GM23338 (cell line): ENCODE data around the gene INPP5D. TPM values are rescaled to one million over a fixed set of nuclear protein-coding genes. Genes with fewer than 3 reads are reported as not detected.
A peak's percentile ranks its signal among the peaks of the same experiment; 100 is the strongest.

ENCODE experiments used
- ATAC-seq: fragments of 200-7000 bp; cut with Tn5 transposase; 3 replicates; pipeline ENCODE4 v1.9.1; 2020
- DNase-seq: peaks from one replicate; pipeline ENCODE4 v3.0.0-alpha.2; 2015; ENCODE audit warnings: low spot score
- H2AFZ ChIP-seq: fragments of 200-600 bp; sonication (generic); 2 replicates; pipeline ENCODE4 v1.8.0; 2016; ENCODE audit warnings: antibody characterized with exemption, mild to moderate bottlenecking, moderate library complexity
- H3F3A ChIP-seq: fragments of 200-600 bp; sonication (generic); replicated peaks from 2 replicates; pipeline ENCODE4 v1.8.0; 2017; ENCODE audit warnings: antibody characterized with exemption, mixed run types, low read depth
- H3K27ac ChIP-seq: fragments of 200-600 bp; sonication (generic); 2 replicates; pipeline ENCODE4 v1.6.1; 2016; ENCODE audit warnings: low read depth
- H3K27me3 ChIP-seq: fragments of 200-600 bp; sonication (generic); 2 replicates; pipeline ENCODE4 v1.8.0; 2016; ENCODE audit warnings: mild to moderate bottlenecking, mixed run types, moderate library complexity; ENCODE audit not compliant: insufficient read depth
- H3K36me3 ChIP-seq: fragments of 200-600 bp; sonication (generic); 2 replicates; pipeline ENCODE4 v1.8.0; 2016; ENCODE audit warnings: mild to moderate bottlenecking; ENCODE audit not compliant: insufficient read depth
- H3K4me1 ChIP-seq: fragments of 200-600 bp; sonication (generic); 2 replicates; pipeline ENCODE4 v1.8.0; 2016; ENCODE audit warnings: mild to moderate bottlenecking, moderate library complexity; ENCODE audit not compliant: insufficient read depth
- H3K4me2 ChIP-seq: fragments of 200-600 bp; sonication (generic); 2 replicates; pipeline ENCODE4 v1.7.1; 2017; ENCODE audit warnings: mixed run types
- H3K4me3 ChIP-seq: fragments of 200-600 bp; sonication (generic); 2 replicates; pipeline ENCODE4 v1.6.1; 2016; ENCODE audit warnings: mixed run types
- H3K79me2 ChIP-seq: fragments of 200-600 bp; sonication (generic); replicated peaks from 2 replicates; pipeline ENCODE4 v1.8.0; 2017; ENCODE audit warnings: mild to moderate bottlenecking; ENCODE audit not compliant: insufficient read depth
- H3K9me2 ChIP-seq: fragments of 200-600 bp; sonication (generic); 2 replicates; pipeline ENCODE4 v1.8.0; 2017; ENCODE audit not compliant: insufficient read depth
- H4K20me1 ChIP-seq: fragments of 200-600 bp; sonication (generic); replicated peaks from 2 replicates; pipeline ENCODE4 v1.8.0; 2017; ENCODE audit warnings: mild to moderate bottlenecking; ENCODE audit not compliant: insufficient read depth
- H3K27ac Mint-ChIP-seq: 2 replicates; pipeline ENCODE4 v1.8.0; 2020; ENCODE audit warnings: inconsistent platforms, mild to moderate bottlenecking, moderate library complexity, mixed read lengths
- H3K27me3 Mint-ChIP-seq: 3 replicates; pipeline ENCODE4 v1.8.0; 2022; ENCODE audit warnings: low read depth, mild to moderate bottlenecking, moderate library complexity, mixed read lengths, inconsistent platforms; ENCODE audit not compliant: insufficient read depth, poor library complexity
- H3K36me3 Mint-ChIP-seq: 3 replicates; pipeline ENCODE4 v1.8.0; 2021; ENCODE audit warnings: low read depth, mild to moderate bottlenecking, inconsistent platforms, moderate library complexity, mixed read lengths
- H3K4me1 Mint-ChIP-seq: 3 replicates; pipeline ENCODE4 v1.8.0; 2020; ENCODE audit warnings: mild to moderate bottlenecking, inconsistent platforms, mixed read lengths
- H3K4me3 Mint-ChIP-seq: 3 replicates; pipeline ENCODE4 v1.8.0; 2021; ENCODE audit warnings: moderate library complexity, mild to moderate bottlenecking, inconsistent platforms, mixed read lengths
- H3K9me3 Mint-ChIP-seq: 3 replicates; pipeline ENCODE4 v1.8.0; 2020; ENCODE audit warnings: moderate library complexity, mild to moderate bottlenecking, inconsistent platforms, mixed read lengths
- CREB1 ChIP-seq: fragments of 250-450 bp; sonication (Bioruptor Pico); IDR thresholded peaks from 2 replicates; pipeline ENCODE4 v1.5.0; 2020; ENCODE audit warnings: low read depth, mild to moderate bottlenecking, moderate library complexity
- EZH2 ChIP-seq: fragments of 200-600 bp; sonication (generic); IDR thresholded peaks from one replicate; pipeline ENCODE4 v1.8.0; 2017; ENCODE audit warnings: antibody characterized with exemption, mild to moderate bottlenecking, low read depth; ENCODE audit not compliant: unreplicated experiment
- POLR2AphosphoS5 ChIP-seq: IDR thresholded peaks from 2 replicates; pipeline ENCODE4 v1.6.1; 2016; ENCODE audit warnings: antibody characterized with exemption, low read depth
- polyA plus RNA-seq: library from polyadenylated mRNA; unstranded; fragments of >200 nt; fragmentation: Nextera tagmentation; extraction: Ambion mirVana; gene quantifications from 2 replicates; pipeline ENCODE4 v1.2.1, GENCODE V29; 2016
- total RNA-seq: library from RNA; depleted of rRNA; stranded (reverse); fragments of >200 nt; shearing (Covaris generic); gene quantifications from 2 replicates; pipeline ENCODE4 v1.2.3, GENCODE V29; 2014
- TF ChIP-seq, protein P1 (sequence below), 2 experiments: fragments of 200-600 bp in 1 of 2; sonication (generic) in 1 of 2; conservative IDR thresholded peaks; 2 replicates each; pipeline versions ENCODE4 v1.5.1 to v1.6.1; 2016 to 2017; ENCODE audit warnings: antibody characterized with exemption in 2 of 2, low read depth in 2 of 2, mild to moderate bottlenecking in 2 of 2, moderate library complexity in 1 of 2
- TF ChIP-seq, protein P2 (sequence below): fragments of 250-450 bp; sonication (Bioruptor Pico); IDR thresholded peaks from 2 replicates; pipeline ENCODE4 v1.5.0; 2020; ENCODE audit warnings: mild to moderate bottlenecking, moderate library complexity
- TF ChIP-seq, protein P3 (sequence below): IDR thresholded peaks from 2 replicates; pipeline ENCODE4 v1.6.1; 2016; ENCODE audit warnings: antibody characterized with exemption
- TF ChIP-seq, protein P4 (sequence below): IDR thresholded peaks from one replicate; pipeline ENCODE4 v1.6.1; 2018; ENCODE audit warnings: antibody characterized with exemption; ENCODE audit not compliant: unreplicated experiment

Gene INPP5D
- total and polyA plus RNA-seq, 2 experiments from 2014 or later = 6.6 to 8.3 TPM

DNA sequence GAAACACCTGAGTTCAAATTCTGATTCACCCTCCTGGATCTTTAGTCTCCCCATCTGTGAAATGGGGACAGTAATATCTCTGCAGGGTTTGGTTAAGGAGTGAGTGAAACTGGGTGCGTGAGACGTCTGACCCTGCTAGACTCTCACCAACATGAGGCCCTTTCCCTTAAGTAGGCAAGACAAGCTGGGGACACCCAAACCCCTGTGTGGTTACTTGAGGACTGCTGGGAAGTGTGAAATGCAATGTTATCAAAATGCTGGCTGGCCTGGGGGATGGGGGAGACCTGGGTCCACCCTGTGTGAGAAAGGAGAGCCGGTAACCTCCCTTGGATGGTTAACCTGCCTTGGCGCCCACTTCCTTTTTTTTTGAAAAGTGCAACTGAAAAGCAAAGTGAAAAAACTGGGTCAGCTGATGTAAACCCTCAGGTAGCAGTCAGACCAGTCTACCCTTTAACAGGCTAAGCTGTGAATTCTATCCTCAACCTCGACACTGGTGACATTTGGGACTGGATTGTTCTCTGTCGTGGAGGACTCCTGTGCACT lies 82.3 kb downstream of the INPP5D start:
- TF ChIP-seq POLR2AphosphoS5 (no peak), EZH2 (no peak)
- TF ChIP-seq, protein P1, sequence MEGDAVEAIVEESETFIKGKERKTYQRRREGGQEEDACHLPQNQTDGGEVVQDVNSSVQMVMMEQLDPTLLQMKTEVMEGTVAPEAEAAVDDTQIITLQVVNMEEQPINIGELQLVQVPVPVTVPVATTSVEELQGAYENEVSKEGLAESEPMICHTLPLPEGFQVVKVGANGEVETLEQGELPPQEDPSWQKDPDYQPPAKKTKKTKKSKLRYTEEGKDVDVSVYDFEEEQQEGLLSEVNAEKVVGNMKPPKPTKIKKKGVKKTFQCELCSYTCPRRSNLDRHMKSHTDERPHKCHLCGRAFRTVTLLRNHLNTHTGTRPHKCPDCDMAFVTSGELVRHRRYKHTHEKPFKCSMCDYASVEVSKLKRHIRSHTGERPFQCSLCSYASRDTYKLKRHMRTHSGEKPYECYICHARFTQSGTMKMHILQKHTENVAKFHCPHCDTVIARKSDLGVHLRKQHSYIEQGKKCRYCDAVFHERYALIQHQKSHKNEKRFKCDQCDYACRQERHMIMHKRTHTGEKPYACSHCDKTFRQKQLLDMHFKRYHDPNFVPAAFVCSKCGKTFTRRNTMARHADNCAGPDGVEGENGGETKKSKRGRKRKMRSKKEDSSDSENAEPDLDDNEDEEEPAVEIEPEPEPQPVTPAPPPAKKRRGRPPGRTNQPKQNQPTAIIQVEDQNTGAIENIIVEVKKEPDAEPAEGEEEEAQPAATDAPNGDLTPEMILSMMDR (conservative IDR thresholded peaks at IDR 0.05; ENCODE audit: low read depth in 2 of 2) = peak in 1 of 2 experiments; percentile 12; a peak in 1 of 4 replicates
- Histone ChIP-seq H3K9me2 (peaks cover 19% of the 10 kb centered on the region), H3K4me1 (peaks cover 48% of the 10 kb centered on the region), H3K4me3 (no peak overlapping the region), H2AFZ (no peak overlapping the region), H3F3A (peaks cover 5% of the 10 kb centered on the region; the same call in 1 of the 2 replicates), H3K27ac (no peak overlapping the region), H3K36me3 (no peaks in the 10 kb centered on the region), H3K4me2 (peak overlapping the region; percentile 75; the same call in 1 of the 2 replicates), H3K27me3 (no peaks in the 10 kb centered on the region), H3K79me2 (peaks cover 7% of the 10 kb centered on the region; the same call in 1 of the 2 replicates), H4K20me1 (no peaks in the 10 kb centered on the region)
- Mint-ChIP-seq H3K27ac (peak overlapping the region; percentile 46; the same call in 1 of the 2 replicates), H3K4me3 (no peak overlapping the region), H3K36me3 (peaks cover 45% of the 10 kb centered on the region), H3K4me1 (peaks cover 56% of the 10 kb centered on the region), H3K27me3 (peaks cover 7% of the 10 kb centered on the region), H3K9me3 (peaks cover 8% of the 10 kb centered on the region; the same call in 2 of the 3 replicates)
- no peak for DNase-seq
- ATAC-seq = no peak

DNA sequence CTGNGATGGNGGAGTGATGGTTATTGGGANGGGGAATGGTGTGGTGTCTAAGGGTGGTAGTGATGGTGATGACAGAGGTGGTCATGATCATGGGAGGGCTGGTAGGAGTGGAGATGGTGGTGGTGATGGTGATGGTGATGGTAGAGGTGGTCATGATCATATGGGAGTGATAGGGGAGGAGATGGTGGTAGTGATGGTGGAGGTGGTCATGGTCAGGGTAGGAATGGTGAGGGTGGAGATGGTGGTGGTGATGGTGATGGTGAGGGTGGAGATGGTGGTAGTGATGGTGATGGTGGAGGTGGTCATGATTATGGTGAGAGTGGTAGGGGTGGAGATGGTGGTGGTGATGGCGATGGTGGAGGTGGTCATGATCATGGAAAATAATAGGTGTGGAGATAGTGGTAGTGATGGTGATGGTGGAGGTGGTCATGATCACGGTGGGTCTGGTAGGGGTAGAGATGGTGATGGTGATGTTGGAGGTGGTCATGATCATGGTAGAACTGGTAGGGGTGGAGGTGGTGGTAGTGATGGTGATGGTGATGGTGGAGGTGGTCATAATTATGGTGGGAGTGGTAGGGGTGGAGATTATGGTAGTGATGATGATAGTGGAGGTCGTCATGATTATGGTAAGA lies 83.7 kb downstream of the INPP5D start:
- Histone ChIP-seq H3K9me2 (peaks cover 19% of the 10 kb centered on the region), H3K4me3 (no peak overlapping the region), H3K36me3 (no peaks in the 10 kb centered on the region), H4K20me1 (no peaks in the 10 kb centered on the region), H2AFZ (no peak overlapping the region), H3K4me1 (peaks cover 40% of the 10 kb centered on the region), H3K4me2 (no peak overlapping the region), H3K27ac (no peak overlapping the region), H3F3A (peaks cover 5% of the 10 kb centered on the region; the same call in 1 of the 2 replicates), H3K79me2 (peaks cover 7% of the 10 kb centered on the region; the same call in 1 of the 2 replicates), H3K27me3 (no peaks in the 10 kb centered on the region)
- Mint-ChIP-seq H3K4me1 (peaks cover 48% of the 10 kb centered on the region), H3K36me3 (peaks cover 53% of the 10 kb centered on the region), H3K27me3 (peaks cover 7% of the 10 kb centered on the region), H3K9me3 (peaks cover 8% of the 10 kb centered on the region; the same call in 2 of the 3 replicates), H3K27ac (no peak overlapping the region), H3K4me3 (no peak overlapping the region)
- ATAC-seq (no peak), DNase-seq (no peak)
- TF ChIP-seq, protein P2, sequence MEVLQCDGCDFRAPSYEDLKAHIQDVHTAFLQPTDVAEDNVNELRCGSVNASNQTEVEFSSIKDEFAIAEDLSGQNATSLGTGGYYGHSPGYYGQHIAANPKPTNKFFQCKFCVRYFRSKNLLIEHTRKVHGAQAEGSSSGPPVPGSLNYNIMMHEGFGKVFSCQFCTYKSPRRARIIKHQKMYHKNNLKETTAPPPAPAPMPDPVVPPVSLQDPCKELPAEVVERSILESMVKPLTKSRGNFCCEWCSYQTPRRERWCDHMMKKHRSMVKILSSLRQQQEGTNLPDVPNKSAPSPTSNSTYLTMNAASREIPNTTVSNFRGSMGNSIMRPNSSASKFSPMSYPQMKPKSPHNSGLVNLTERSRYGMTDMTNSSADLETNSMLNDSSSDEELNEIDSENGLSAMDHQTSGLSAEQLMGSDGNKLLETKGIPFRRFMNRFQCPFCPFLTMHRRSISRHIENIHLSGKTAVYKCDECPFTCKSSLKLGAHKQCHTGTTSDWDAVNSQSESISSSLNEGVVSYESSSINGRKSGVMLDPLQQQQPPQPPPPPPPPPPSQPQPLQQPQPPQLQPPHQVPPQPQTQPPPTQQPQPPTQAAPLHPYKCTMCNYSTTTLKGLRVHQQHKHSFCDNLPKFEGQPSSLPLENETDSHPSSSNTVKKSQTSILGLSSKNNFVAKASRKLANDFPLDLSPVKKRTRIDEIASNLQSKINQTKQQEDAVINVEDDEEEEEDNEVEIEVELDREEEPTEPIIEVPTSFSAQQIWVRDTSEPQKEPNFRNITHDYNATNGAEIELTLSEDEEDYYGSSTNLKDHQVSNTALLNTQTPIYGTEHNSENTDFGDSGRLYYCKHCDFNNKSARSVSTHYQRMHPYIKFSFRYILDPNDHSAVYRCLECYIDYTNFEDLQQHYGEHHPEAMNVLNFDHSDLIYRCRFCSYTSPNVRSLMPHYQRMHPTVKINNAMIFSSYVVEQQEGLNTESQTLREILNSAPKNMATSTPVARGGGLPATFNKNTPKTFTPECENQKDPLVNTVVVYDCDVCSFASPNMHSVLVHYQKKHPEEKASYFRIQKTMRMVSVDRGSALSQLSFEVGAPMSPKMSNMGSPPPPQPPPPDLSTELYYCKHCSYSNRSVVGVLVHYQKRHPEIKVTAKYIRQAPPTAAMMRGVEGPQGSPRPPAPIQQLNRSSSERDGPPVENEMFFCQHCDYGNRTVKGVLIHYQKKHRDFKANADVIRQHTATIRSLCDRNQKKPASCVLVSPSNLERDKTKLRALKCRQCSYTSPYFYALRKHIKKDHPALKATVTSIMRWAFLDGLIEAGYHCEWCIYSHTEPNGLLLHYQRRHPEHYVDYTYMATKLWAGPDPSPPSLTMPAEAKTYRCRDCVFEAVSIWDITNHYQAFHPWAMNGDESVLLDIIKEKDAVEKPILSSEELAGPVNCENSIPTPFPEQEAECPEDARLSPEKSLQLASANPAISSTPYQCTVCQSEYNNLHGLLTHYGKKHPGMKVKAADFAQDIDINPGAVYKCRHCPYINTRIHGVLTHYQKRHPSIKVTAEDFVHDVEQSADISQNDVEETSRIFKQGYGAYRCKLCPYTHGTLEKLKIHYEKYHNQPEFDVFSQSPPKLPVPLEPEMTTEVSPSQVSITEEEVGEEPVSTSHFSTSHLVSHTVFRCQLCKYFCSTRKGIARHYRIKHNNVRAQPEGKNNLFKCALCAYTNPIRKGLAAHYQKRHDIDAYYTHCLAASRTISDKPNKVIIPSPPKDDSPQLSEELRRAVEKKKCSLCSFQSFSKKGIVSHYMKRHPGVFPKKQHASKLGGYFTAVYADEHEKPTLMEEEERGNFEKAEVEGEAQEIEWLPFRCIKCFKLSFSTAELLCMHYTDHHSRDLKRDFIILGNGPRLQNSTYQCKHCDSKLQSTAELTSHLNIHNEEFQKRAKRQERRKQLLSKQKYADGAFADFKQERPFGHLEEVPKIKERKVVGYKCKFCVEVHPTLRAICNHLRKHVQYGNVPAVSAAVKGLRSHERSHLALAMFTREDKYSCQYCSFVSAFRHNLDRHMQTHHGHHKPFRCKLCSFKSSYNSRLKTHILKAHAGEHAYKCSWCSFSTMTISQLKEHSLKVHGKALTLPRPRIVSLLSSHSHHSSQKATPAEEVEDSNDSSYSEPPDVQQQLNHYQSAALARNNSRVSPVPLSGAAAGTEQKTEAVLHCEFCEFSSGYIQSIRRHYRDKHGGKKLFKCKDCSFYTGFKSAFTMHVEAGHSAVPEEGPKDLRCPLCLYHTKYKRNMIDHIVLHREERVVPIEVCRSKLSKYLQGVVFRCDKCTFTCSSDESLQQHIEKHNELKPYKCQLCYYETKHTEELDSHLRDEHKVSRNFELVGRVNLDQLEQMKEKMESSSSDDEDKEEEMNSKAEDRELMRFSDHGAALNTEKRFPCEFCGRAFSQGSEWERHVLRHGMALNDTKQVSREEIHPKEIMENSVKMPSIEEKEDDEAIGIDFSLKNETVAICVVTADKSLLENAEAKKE (CRISPR knock-in tag) = no peak
- TF ChIP-seq, protein P3, sequence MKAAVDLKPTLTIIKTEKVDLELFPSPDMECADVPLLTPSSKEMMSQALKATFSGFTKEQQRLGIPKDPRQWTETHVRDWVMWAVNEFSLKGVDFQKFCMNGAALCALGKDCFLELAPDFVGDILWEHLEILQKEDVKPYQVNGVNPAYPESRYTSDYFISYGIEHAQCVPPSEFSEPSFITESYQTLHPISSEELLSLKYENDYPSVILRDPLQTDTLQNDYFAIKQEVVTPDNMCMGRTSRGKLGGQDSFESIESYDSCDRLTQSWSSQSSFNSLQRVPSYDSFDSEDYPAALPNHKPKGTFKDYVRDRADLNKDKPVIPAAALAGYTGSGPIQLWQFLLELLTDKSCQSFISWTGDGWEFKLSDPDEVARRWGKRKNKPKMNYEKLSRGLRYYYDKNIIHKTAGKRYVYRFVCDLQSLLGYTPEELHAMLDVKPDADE = no peak
- no peak for TF ChIP-seq CREB1 (CRISPR knock-in tag)
- TF ChIP-seq, protein P4, sequence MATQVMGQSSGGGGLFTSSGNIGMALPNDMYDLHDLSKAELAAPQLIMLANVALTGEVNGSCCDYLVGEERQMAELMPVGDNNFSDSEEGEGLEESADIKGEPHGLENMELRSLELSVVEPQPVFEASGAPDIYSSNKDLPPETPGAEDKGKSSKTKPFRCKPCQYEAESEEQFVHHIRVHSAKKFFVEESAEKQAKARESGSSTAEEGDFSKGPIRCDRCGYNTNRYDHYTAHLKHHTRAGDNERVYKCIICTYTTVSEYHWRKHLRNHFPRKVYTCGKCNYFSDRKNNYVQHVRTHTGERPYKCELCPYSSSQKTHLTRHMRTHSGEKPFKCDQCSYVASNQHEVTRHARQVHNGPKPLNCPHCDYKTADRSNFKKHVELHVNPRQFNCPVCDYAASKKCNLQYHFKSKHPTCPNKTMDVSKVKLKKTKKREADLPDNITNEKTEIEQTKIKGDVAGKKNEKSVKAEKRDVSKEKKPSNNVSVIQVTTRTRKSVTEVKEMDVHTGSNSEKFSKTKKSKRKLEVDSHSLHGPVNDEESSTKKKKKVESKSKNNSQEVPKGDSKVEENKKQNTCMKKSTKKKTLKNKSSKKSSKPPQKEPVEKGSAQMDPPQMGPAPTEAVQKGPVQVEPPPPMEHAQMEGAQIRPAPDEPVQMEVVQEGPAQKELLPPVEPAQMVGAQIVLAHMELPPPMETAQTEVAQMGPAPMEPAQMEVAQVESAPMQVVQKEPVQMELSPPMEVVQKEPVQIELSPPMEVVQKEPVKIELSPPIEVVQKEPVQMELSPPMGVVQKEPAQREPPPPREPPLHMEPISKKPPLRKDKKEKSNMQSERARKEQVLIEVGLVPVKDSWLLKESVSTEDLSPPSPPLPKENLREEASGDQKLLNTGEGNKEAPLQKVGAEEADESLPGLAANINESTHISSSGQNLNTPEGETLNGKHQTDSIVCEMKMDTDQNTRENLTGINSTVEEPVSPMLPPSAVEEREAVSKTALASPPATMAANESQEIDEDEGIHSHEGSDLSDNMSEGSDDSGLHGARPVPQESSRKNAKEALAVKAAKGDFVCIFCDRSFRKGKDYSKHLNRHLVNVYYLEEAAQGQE = no peak
